D721Med (cell line): ENCODE data around the gene GRK5.

Experiments
- DNase-seq: peaks from one replicate; pipeline ENCODE4 v3.0.0; 2011; ENCODE audit warnings: low spot score; ENCODE audit not compliant: insufficient read length
- FAIRE-seq: peaks from 2 replicates; lab custom pipeline; 2011; peaks lifted over from hg19 to GRCh38; lab: Jason Lieb, UNC
- CTCF ChIP-seq: IDR thresholded peaks from 2 replicates; pipeline ENCODE4 v1.5.1; 2012; ENCODE audit warnings: mild to moderate bottlenecking, control low read depth; ENCODE audit not compliant: insufficient read depth; ENCODE audit errors: missing control alignments

The GRK5 gene

DNA sequence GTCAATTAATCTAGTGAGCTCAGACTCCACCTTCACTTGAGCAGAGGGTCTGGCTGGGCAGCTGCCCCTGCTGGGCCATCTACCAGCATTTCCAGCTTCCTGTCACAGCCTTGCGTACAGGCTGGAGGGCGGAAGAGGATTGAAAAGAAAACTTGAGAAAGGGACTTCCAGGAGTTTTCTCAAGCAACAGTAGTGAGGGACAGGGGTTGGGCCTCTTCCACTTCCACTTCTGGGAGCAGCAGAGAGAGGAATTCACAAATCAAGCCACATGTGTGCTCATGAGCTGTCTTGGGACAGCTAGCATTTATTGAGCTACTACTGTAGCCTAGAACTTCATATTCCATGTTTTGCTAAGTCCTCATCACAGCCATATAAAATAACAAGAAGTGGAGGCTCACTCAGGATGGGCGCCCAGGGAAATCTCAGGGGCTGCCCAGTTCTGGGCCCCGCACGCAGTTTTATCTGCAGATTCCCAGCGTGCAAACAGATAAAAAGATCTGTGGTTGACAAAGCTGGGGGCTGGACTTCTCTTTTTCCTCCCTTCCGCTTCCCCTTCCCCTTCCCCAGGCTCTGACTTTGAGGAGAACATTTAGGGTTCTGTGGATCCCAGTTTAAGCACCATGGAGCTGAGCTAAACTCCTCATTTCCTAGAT, 199.4 kb downstream of the GRK5 start:
- DNase-seq (no peak), FAIRE-seq (no peak)
- TF ChIP-seq CTCF = no peak

DNA sequence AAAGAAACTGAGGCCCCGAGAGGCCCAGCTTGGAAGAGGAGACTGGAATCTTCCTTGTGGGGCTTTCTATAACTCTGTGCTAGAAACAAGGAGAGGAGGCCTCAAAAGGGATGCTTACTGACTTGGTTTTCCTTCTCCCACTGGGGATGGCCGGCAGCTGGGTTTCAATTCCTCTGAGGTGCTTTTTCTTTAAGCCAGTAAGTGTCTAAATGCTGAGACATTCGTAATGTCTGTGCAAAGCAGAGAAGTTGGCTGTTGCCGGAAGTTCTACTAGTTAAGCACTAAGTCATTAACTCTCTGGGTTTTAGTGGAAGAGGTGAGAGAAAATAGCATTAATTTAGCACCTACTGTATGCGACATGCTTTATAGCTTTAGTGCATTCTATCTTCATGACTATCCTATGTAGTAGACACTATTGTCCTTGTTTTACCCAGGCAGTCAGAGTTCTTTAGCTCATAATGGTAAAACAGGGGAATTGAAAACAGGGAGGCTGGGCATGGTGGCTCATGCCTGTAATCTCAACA, 199.9 kb downstream of the GRK5 start:
- FAIRE-seq = no peak
- TF ChIP-seq CTCF = no peak
- DNase-seq = no peak

DNA sequence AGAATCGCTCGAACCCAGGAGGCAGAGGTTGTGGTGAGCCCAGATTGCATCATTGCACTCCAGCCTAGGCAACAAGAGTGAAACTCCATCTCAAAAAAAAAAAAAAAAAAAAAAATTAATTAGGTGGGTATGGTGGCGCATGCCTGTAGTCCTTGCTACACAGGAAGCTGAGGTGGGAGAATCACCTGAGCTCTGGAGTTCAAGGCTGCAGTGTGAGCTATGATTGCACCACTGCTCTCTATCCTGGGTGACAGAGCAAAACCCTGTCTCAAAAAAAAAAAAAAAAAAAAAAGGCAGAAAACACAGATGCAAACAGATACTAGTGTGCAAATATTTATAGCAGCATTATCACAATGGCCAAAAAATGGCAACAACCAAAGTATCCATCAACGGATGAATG, 200.7 kb downstream of the GRK5 start:
- TF ChIP-seq CTCF = no peak
- DNase-seq = no peak
- no peak for FAIRE-seq

DNA sequence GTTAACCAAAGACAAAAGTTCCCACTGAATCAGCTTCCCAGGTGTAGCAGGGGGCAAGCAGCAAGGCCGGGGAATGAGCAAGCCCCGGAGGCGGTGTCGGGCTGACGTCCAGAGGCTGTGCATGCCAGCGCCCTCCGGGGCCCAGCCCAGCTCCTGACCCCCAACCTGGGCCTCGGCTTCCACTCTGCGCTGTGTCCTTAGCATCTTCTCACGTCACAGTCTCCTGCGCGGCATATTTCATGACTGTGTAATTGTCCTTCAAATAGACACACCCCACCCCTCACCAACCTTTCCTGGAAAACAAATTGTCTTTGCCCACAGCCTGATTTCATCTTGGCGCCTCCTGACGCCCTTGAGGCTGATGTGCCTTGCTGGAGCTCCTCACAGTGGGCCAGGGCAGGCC, 201.6 kb downstream of the GRK5 start:
- no peak for TF ChIP-seq CTCF
- DNase-seq (no peak), FAIRE-seq (no peak)

- no peak for FAIRE-seq
- TF ChIP-seq CTCF = no peak
- no peak for DNase-seq
Observed at GRCh38 chr10:119409385-119409784, 202.0 kb downstream of the GRK5 start.

- no peak for TF ChIP-seq CTCF
- FAIRE-seq = no peak
- no peak for DNase-seq
Observed at GRCh38 chr10:119409906-119410305, 202.5 kb downstream of the GRK5 start.

- FAIRE-seq (no peak), DNase-seq (no peak)
- TF ChIP-seq CTCF = no peak
Observed at GRCh38 chr10:119410361-119411116, 203.2 kb downstream of the GRK5 start.
